IMR-90 (cell line): Measurements from ENCODE around the gene BTF3. TPM values are rescaled to one million over a fixed set of nuclear protein-coding genes. Genes with fewer than 3 reads are reported as not detected.

ENCODE experiments used
- ATAC-seq: fragments of 200-7000 bp; cut with Tn5 transposase; 2 replicates; pipeline ENCODE4 v1.9.1; 2020; ENCODE audit warnings: low read depth, mild to moderate bottlenecking, moderate library complexity
- BruUV-seq: library from RNA; stranded (reverse); fragments of 400-500 nt; replicated peaks from 2 replicates; lab custom pipeline; 2021; lab: Mats Ljungman, UMichigan
- CTCF ChIA-PET: fragments of 300-600 bp; formaldehyde crosslinking; extraction: SDS; loops from one replicate; lab custom pipeline; 2021; ENCODE audit warnings: antibody characterized with exemption; lab: Yijun Ruan, JAX
- POLR2A ChIA-PET: fragments of 300-600 bp; sonication (Branson Sonifier 250); formaldehyde crosslinking; loops from one replicate; lab custom pipeline; 2022; ENCODE audit warnings: antibody characterized with exemption; ENCODE audit not compliant: unreplicated experiment; lab: Charles Lee
- DNase-seq: peaks from one replicate; pipeline ENCODE4 v3.0.0; 2013
- H2AFZ ChIP-seq: replicated peaks from 2 replicates; pipeline ENCODE3; 2013; ENCODE audit warnings: low read length, mild to moderate bottlenecking; ENCODE audit not compliant: poor library complexity
- H2AK5ac ChIP-seq: 2 replicates; pipeline ENCODE4 v1.6.1; 2013; ENCODE audit warnings: low read depth, low read length, inconsistent platforms
- H2AK9ac ChIP-seq: replicated peaks from 2 replicates; pipeline ENCODE3; 2013; ENCODE audit warnings: mild to moderate bottlenecking, low read depth, low read length, moderate library complexity; ENCODE audit not compliant: poor library complexity
- H2BK120ac ChIP-seq: 2 replicates; pipeline ENCODE4 v1.6.1; 2013; ENCODE audit warnings: low read depth, low read length, inconsistent platforms
- H2BK15ac ChIP-seq: 3 replicates; pipeline ENCODE4 v1.6.1; 2013; ENCODE audit warnings: low read depth, low read length, inconsistent platforms
- H2BK20ac ChIP-seq: 2 replicates; pipeline ENCODE4 v1.6.1; 2013; ENCODE audit warnings: low read depth, mild to moderate bottlenecking, inconsistent platforms, low read length, moderate library complexity
- H2BK5ac ChIP-seq: 2 replicates; pipeline ENCODE4 v1.6.1; 2013; ENCODE audit warnings: mild to moderate bottlenecking, low read depth, low read length, inconsistent platforms; ENCODE audit not compliant: poor library complexity, severe bottlenecking
- H3K14ac ChIP-seq: replicated peaks from 2 replicates; pipeline ENCODE4 v1.6.1; 2013; ENCODE audit warnings: low read depth, low read length, inconsistent platforms
- H3K18ac ChIP-seq: 2 replicates; pipeline ENCODE4 v1.6.1; 2013; ENCODE audit warnings: low read depth, low read length, control low read depth
- H3K23ac ChIP-seq: 2 replicates; pipeline ENCODE4 v1.6.1; 2013; ENCODE audit warnings: low read depth, low read length, inconsistent platforms
- H3K27ac ChIP-seq: 2 replicates; pipeline ENCODE4 v1.5.1; 2013; ENCODE audit warnings: mild to moderate bottlenecking, control low read depth, low read length; ENCODE audit not compliant: insufficient read depth
- H3K27me3 ChIP-seq: 2 replicates; pipeline ENCODE4 v1.6.1; 2013; ENCODE audit warnings: low read length; ENCODE audit not compliant: control insufficient read depth, insufficient read depth
- H3K36me3 ChIP-seq: 2 replicates; pipeline ENCODE4 v1.6.1; 2013; ENCODE audit warnings: low read length, mixed read lengths; ENCODE audit not compliant: control insufficient read depth, insufficient read depth
- H3K4ac ChIP-seq: 2 replicates; pipeline ENCODE4 v1.6.1; 2013; ENCODE audit warnings: low read depth, low read length, inconsistent platforms
- H3K4me1 ChIP-seq: 2 replicates; pipeline ENCODE4 v1.6.1; 2013; ENCODE audit warnings: low read length, mixed read lengths; ENCODE audit not compliant: control insufficient read depth, insufficient read depth
- H3K4me2 ChIP-seq: 2 replicates; pipeline ENCODE4 v1.6.1; 2013; ENCODE audit warnings: low read depth, mild to moderate bottlenecking, control low read depth, low read length, moderate library complexity
- H3K4me3 ChIP-seq: 2 replicates; pipeline ENCODE4 v1.5.1; 2013; ENCODE audit warnings: low read depth, mild to moderate bottlenecking, control low read depth, low read length, moderate library complexity; ENCODE audit not compliant: insufficient read depth
- H3K56ac ChIP-seq: 2 replicates; pipeline ENCODE4 v1.6.1; 2013; ENCODE audit warnings: low read length, inconsistent platforms; ENCODE audit not compliant: insufficient read depth; ENCODE audit errors: extremely low read depth
- H3K79me1 ChIP-seq, 2 experiments: 2 replicates each; pipeline ENCODE4 v1.6.1; 2013; ENCODE audit warnings: low read length in 2 of 2, inconsistent platforms in 1 of 2, low read depth in 1 of 2
- H3K9ac ChIP-seq: 2 replicates; pipeline ENCODE4 v1.6.1; 2013; ENCODE audit warnings: low read depth, low read length, control low read depth
- H3K9me1 ChIP-seq: 2 replicates; pipeline ENCODE4 v1.6.1; 2013; ENCODE audit warnings: low read length, inconsistent platforms; ENCODE audit not compliant: insufficient read depth
- H3K9me3 ChIP-seq: 2 replicates; pipeline ENCODE4 v1.6.1; 2013; ENCODE audit warnings: low read length; ENCODE audit not compliant: control insufficient read depth, insufficient read depth
- H4K20me1 ChIP-seq: 2 replicates; pipeline ENCODE4 v1.6.1; 2013; ENCODE audit warnings: low read length, inconsistent platforms; ENCODE audit not compliant: insufficient read depth
- H4K5ac ChIP-seq: 2 replicates; pipeline ENCODE4 v1.6.1; 2013; ENCODE audit warnings: mild to moderate bottlenecking, low read depth, low read length, control low read depth
- H4K8ac ChIP-seq, 2 experiments: 2 replicates each; pipeline ENCODE4 v1.6.1; 2013; ENCODE audit warnings: low read depth in 2 of 2, low read length in 2 of 2, control low read depth in 1 of 2, inconsistent platforms in 1 of 2
- H4K91ac ChIP-seq: 2 replicates; pipeline ENCODE4 v1.6.1; 2013; ENCODE audit warnings: low read depth, low read length, inconsistent platforms; ENCODE audit not compliant: insufficient read depth
- CEBPB ChIP-seq: IDR thresholded peaks from 2 replicates; pipeline ENCODE4 v1.6.1; 2012; ENCODE audit warnings: low read depth, low read length, improper control_type of control experiment
- MAFK ChIP-seq: IDR thresholded peaks from 2 replicates; pipeline ENCODE4 v1.6.1; 2012; ENCODE audit warnings: low read depth, low read length, improper control_type of control experiment
- NFE2L2 ChIP-seq: fragments of 150-350 bp; IDR thresholded peaks from 2 replicates; pipeline ENCODE4 v1.6.1; 2016; ENCODE audit warnings: low read depth, mild to moderate bottlenecking, low read length
- USF2 ChIP-seq: fragments of 150-350 bp; IDR thresholded peaks from 2 replicates; pipeline ENCODE4 v1.6.1; 2017; ENCODE audit warnings: mild to moderate bottlenecking, antibody characterized with exemption, low read length, low read depth
- WGBS, 2 experiments: methylation state at CpG; one replicate each; pipeline versions ENCODE4 v1.1.5 to v1.1.7; 2013; ENCODE audit warnings: missing lambda C conversion rate in 2 of 2; ENCODE audit not compliant: insufficient read length in 1 of 2; ENCODE audit errors: extremely low coverage in 2 of 2; 5-methylcytosine and 5-hydroxymethylcytosine counted together
- dilution Hi-C: fragments of 300-500 bp; cut with HindIII; formaldehyde crosslinking; loops from one replicate; pipeline ENCODE4 v1.14.3; 2018; ENCODE audit warnings: low sequenced_read_pairs; ENCODE audit not compliant: unreplicated experiment
- in situ Hi-C: fragments of 300-500 bp; cut with MboI; formaldehyde crosslinking; loops from 3 replicates; pipeline ENCODE4 v1.14.3; 2019; ENCODE audit warnings: low sequenced_read_pairs, inconsistent platforms, mixed read lengths
- intact Hi-C: fragments of 100-400 bp; cut with micrococcal nuclease; formaldehyde crosslinking; loops from 2 replicates; pipeline ENCODE4 v1.10.0; 2022
- polyA plus RNA-seq, 3 experiments: library from polyadenylated mRNA; depleted of rRNA; stranded (reverse); fragments of >200 nt; gene quantifications; 2 replicates each; pipeline ENCODE4 v1.2.3, GENCODE V29; 2012; ENCODE audit warnings: low replicate concordance in 1 of 3
- total RNA-seq: library from RNA; depleted of rRNA; stranded (reverse); fragments of >200 nt; gene quantifications from 2 replicates; pipeline ENCODE4 v1.2.3, GENCODE V29; 2012
- TF ChIP-seq, protein P1 (sequence below): fragments of 150-350 bp; IDR thresholded peaks from 2 replicates; pipeline ENCODE4 v1.6.1; 2016; ENCODE audit warnings: low read depth, mild to moderate bottlenecking, low read length, moderate library complexity, borderline replicate concordance
- TF ChIP-seq, protein P2 (sequence below): conservative IDR thresholded peaks from 2 replicates; pipeline ENCODE4 v1.5.1; 2012; ENCODE audit warnings: mild to moderate bottlenecking, low read depth, low read length, improper control_type of control experiment

Gene BTF3
- total and polyA plus RNA-seq, 2 of the 4 experiments (the other 2 are of a cell fraction), result 225 to 443 TPM

DNA sequence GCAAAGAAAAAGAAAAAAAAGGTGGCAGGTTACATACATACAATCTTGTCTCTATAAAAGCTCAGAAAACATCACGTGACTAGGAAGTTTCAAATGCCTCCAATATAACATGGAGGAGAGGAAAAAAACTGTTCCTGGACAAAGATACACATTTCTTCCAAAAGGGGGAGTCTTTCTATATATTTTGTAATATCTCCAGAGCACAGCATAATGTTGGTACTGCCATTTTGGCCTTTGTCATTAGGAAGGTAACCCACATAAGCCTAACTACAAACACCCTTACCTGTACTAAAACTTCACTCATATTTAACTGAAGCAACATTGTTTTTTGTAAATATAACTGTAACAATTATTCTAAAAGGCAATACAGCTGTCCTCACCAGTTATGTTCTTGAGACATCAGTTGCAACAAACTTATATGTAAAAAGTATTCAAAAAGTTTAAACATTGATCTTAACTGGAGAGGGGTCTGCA, 1.2 kb upstream of the BTF3 start:
- no TSS peak for BruUV-seq
- Histone ChIP-seq H3K9me3 (no peaks in the 10 kb centered on the region), H3K9me1 (peaks cover 2% of the 10 kb centered on the region; the same call in 1 of the 2 replicates), H3K79me1 (peaks cover 0 to 26% of the 10 kb centered on the region in 2 experiments; a peak in 2 of 4 replicates), H3K36me3 (peaks cover 3% of the 10 kb centered on the region), H3K4ac (peak overlapping the region; percentile 98; the same call in 1 of the 2 replicates), H3K18ac (no peak overlapping the region), H2AFZ (no peak overlapping the region), H2AK9ac (no peak overlapping the region), H3K23ac (0 out of 2 replicates have a peak overlapping the region, but pooled peaks have one; percentile 95), H2BK120ac (no peak overlapping the region), H2BK15ac (no peak overlapping the region), H3K27ac (no peak overlapping the region), H4K20me1 (peaks cover 20% of the 10 kb centered on the region), H4K5ac (peak overlapping the region; percentile 76; the same call in 1 of the 2 replicates), H3K9ac (peak overlapping the region; percentile 89; the same call in 1 of the 2 replicates), H4K8ac (peak overlapping the region; percentile 86 to 99; a peak in 3 of 4 replicates), H3K4me3 (no peak overlapping the region), H3K4me1 (peaks cover 2% of the 10 kb centered on the region; the same call in 1 of the 2 replicates), H2BK5ac (peak overlapping the region; percentile 88), H3K14ac (no peak overlapping the region), H4K91ac (no peak overlapping the region), H2BK20ac (no peak overlapping the region), H3K56ac (no peak overlapping the region), H3K4me2 (peak overlapping the region; percentile 84; the same call in 1 of the 2 replicates), H2AK5ac (no peak overlapping the region), H3K27me3 (peaks cover 1% of the 10 kb centered on the region; the same call in 1 of the 2 replicates)
- intact Hi-C loops (no loop called here), dilution Hi-C loops (no loop called here), in situ Hi-C loops (no loop called here)
- CTCF ChIA-PET, result interaction anchor here (0.7 to 0.9 kb wide), 6 partner anchors 10 to 80 kb away, joined by 3 to 5 read pairs (median 4); no protein-coding TSS in a partner anchor
- TF ChIP-seq CEBPB, result peak; percentile 18; the same call in 1 of the 2 replicates
- TF ChIP-seq, protein P1, sequence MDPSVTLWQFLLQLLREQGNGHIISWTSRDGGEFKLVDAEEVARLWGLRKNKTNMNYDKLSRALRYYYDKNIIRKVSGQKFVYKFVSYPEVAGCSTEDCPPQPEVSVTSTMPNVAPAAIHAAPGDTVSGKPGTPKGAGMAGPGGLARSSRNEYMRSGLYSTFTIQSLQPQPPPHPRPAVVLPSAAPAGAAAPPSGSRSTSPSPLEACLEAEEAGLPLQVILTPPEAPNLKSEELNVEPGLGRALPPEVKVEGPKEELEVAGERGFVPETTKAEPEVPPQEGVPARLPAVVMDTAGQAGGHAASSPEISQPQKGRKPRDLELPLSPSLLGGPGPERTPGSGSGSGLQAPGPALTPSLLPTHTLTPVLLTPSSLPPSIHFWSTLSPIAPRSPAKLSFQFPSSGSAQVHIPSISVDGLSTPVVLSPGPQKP, result no peak
- TF ChIP-seq, protein P2, sequence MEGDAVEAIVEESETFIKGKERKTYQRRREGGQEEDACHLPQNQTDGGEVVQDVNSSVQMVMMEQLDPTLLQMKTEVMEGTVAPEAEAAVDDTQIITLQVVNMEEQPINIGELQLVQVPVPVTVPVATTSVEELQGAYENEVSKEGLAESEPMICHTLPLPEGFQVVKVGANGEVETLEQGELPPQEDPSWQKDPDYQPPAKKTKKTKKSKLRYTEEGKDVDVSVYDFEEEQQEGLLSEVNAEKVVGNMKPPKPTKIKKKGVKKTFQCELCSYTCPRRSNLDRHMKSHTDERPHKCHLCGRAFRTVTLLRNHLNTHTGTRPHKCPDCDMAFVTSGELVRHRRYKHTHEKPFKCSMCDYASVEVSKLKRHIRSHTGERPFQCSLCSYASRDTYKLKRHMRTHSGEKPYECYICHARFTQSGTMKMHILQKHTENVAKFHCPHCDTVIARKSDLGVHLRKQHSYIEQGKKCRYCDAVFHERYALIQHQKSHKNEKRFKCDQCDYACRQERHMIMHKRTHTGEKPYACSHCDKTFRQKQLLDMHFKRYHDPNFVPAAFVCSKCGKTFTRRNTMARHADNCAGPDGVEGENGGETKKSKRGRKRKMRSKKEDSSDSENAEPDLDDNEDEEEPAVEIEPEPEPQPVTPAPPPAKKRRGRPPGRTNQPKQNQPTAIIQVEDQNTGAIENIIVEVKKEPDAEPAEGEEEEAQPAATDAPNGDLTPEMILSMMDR, result peak; percentile 57
- TF ChIP-seq NFE2L2, result no peak
- peak; percentile 83 for TF ChIP-seq USF2
- TF ChIP-seq MAFK, result no peak
- ATAC-seq (peak; percentile 9; the same call in 1 of the 2 replicates), DNase-seq (peak; percentile 72)
- POLR2A ChIA-PET, result no interaction called here
- WGBS, 2 experiments, result no CpG with 5 or more reads among the region's 1 CpG
